ENCODE data around the gene GOPC.
"Not testable (repeated sequence)": the region's sequence is repeated elsewhere in the genome, so short reads cannot be mapped to it uniquely, and the experiment has no call there.

Gene GOPC

GRCh38 chr6:117602151-117602898, at the start of gene GOPC:
Gene GOPC (minus strand): TSS chr6:117602511. CDS start chr6:117602288, 223 bp downstream.
- peak; percentile 87 for DNase-seq

- not testable (repeated sequence) for DNase-seq
Observed at GRCh38 chr6:117651984-117652383, 49.7 kb upstream of the GOPC start.

GRCh38 chr6:117642976-117643375, 40.7 kb upstream of the GOPC start:
- no peak for DNase-seq

- DNase-seq = no peak
Observed at GRCh38 chr6:117637770-117638169, 35.5 kb upstream of the GOPC start.

- no peak for DNase-seq
Observed at GRCh38 chr6:117629119-117629660, 26.9 kb upstream of the GOPC start.

GRCh38 chr6:117627533-117627932, 25.2 kb upstream of the GOPC start:
- no peak for DNase-seq

- DNase-seq = no peak
Observed at GRCh38 chr6:117624869-117625481, 22.7 kb upstream of the GOPC start.

- DNase-seq = no peak
Observed at GRCh38 chr6:117619178-117619577, 16.9 kb upstream of the GOPC start.

GRCh38 chr6:117617210-117618035, 15.1 kb upstream of the GOPC start:
- DNase-seq = no peak

- no peak for DNase-seq
Observed at GRCh38 chr6:117616391-117617209, 14.3 kb upstream of the GOPC start.

GRCh38 chr6:117615750-117616390, 13.6 kb upstream of the GOPC start:
- DNase-seq = no peak

GRCh38 chr6:117613920-117614560, 11.7 kb upstream of the GOPC start:
- DNase-seq = no peak

GRCh38 chr6:117607511-117607910, 5.2 kb upstream of the GOPC start:
- DNase-seq = no peak

- no peak for DNase-seq
Observed at GRCh38 chr6:117605169-117605826, 3.0 kb upstream of the GOPC start.

GRCh38 chr6:117603821-117604220, 1.5 kb upstream of the GOPC start:
- DNase-seq = no peak

- DNase-seq = no peak
Observed at GRCh38 chr6:117602899-117603588, 733 bp upstream of the GOPC start.

GRCh38 chr6:117601811-117602150, 530 bp downstream of the GOPC start:
- DNase-seq = no peak

- DNase-seq = no peak
Observed at GRCh38 chr6:117600008-117600743, 2.1 kb downstream of the GOPC start.

- DNase-seq = no peak
Observed at GRCh38 chr6:117597755-117598154, 4.6 kb downstream of the GOPC start.
